Limb (tissue), 2 donors: ENCODE measurements around the gene TANGO2.

ENCODE experiments used
- DNase-seq, 2 donors: peaks; one replicate each; pipeline ENCODE4 v3.0.0-alpha.2; 2016; ENCODE audit errors: extremely low spot score in 2 of 2

The TANGO2 gene

GRCh38 chr22:20026204-20026908, 5.4 kb downstream of the TANGO2 start:
- no peak for DNase-seq

GRCh38 chr22:20026996-20027601, 6.2 kb downstream of the TANGO2 start:
- no peak for DNase-seq

- no peak for DNase-seq
Measured at GRCh38 chr22:20027966-20028854, 7.3 kb downstream of the TANGO2 start.

GRCh38 chr22:20028855-20029549, 8.1 kb downstream of the TANGO2 start:
- DNase-seq, result no peak

- DNase-seq, result no peak
Measured at GRCh38 chr22:20029550-20030225, 8.8 kb downstream of the TANGO2 start.

GRCh38 chr22:20031732-20032406, 11.0 kb downstream of the TANGO2 start:
- DNase-seq, result no peak

- no peak for DNase-seq
Measured at GRCh38 chr22:20032407-20032991, 11.6 kb downstream of the TANGO2 start.

- no peak for DNase-seq
Measured at GRCh38 chr22:20033045-20033706, 12.3 kb downstream of the TANGO2 start.

GRCh38 chr22:20034143-20034542, 13.2 kb downstream of the TANGO2 start:
- DNase-seq, result no peak

GRCh38 chr22:20035375-20036083, 14.6 kb downstream of the TANGO2 start:
- no peak for DNase-seq

- DNase-seq, result no peak
Measured at GRCh38 chr22:20036084-20036482, 15.2 kb downstream of the TANGO2 start.

- no peak for DNase-seq
Measured at GRCh38 chr22:20036535-20037392, 15.9 kb downstream of the TANGO2 start.

GRCh38 chr22:20037419-20037818, 16.5 kb downstream of the TANGO2 start:
- DNase-seq, result no peak

GRCh38 chr22:20038574-20038973, 17.7 kb downstream of the TANGO2 start:
- DNase-seq, result no peak

- DNase-seq, result no peak
Measured at GRCh38 chr22:20039683-20040325, 18.9 kb downstream of the TANGO2 start.

- no peak for DNase-seq
Measured at GRCh38 chr22:20040327-20041200, 19.7 kb downstream of the TANGO2 start.
